Activated CD4-positive, alpha-beta T cell treated with anti-CD3 and anti-CD28 coated beads, Interleukin-2, amount 50 U/mL, for 24 hours (primary cell): ENCODE results near the gene MROH8.

Source experiments
- DNase-seq, 2 donors: peaks; one replicate each; pipeline ENCODE4 v3.0.0-alpha.2; 2020; ENCODE audit warnings: low read depth in 1 of 2, low spot score in 1 of 2

The MROH8 gene

DNA sequence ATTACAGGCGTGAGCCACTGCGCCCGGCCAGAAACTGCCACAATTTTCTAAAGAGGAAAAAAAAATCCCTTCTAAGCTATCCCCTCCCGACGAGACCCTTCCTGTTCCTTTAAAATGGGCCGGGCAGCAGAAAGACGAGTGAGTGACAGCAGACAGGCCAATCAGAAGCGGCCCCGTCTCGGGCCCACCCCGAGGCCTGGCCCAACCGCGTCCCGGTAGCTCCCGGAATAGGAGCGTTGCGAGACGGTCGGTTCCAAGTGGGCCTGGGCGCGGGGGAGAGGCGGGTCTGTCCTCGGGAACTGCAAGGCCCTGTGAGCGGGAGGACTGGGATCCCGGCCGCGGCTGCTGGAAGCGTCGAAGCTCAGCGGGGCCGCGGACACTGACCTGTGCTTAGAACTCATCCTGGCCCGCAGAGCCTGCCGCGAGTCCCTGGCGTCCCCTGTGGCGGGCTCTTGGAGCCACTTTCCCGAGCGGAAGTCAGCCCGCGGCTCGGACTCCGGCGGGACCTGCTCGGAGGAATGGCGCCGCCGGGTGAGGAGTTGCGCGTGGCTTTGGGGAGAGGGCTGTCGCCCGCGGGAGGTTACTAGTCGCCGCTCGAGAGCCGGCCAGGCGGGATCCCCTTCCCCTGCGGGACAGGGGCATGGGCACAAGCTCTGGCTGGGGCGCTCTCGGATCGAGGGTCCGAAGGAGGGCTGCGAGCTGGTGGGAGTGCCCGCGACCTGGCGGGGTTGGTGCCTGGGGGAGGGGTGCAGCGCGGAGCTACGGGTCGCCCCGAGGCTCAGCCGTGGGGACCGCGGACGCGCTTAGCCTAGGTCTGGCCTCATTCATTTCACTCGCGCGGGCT lies at the start of gene MROH8, which contains the start of gene RPN2:
Gene MROH8 (minus strand): TSS at position 710 of the 844 bp plus-strand sequence.
Gene RPN2 (plus strand): TSS at position 492 of the 844 bp plus-strand sequence. CDS start 27 bp downstream, at position 519.
- peak; percentile 84 to 93 for DNase-seq

DNA sequence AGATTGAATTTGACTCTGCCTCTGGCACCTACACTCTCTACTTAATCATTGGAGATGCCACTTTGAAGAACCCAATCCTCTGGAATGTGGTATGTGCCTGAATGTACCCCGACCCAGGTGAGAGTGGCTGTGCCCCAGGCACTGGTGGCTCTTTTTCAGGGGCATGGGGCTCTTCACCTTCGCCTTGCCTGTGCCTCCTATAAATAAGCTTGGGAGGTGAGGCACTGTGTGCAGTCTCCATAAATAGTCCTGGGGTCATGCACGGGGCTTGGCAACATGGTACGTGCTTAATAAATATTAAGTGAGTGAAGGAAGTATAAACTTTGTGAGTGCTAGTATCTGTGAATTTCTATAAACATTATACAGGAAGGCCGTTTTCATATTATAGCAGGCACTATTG lies 49.3 kb upstream of the MROH8 start:
- DNase-seq: no peak

DNA sequence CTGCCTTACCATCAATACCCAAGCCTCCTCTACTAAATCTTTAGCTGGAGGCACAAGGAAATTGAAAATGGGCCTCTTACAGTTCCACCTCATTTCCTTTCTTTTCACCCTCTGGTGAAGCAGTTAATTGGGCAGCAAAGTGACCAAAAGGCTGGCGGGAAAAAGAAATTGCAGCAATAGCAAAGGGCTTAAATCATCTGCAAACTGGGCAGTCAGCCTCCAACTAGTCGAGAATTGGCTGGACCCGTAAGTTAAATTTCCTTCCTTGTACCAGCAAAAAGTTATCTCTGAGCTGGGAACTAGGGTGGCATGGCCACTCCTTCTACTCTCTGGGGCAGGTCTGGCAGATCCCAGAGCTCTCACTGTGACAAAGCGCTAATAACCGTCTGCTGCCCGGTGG lies 48.7 kb upstream of the MROH8 start:
- DNase-seq: no peak

DNA sequence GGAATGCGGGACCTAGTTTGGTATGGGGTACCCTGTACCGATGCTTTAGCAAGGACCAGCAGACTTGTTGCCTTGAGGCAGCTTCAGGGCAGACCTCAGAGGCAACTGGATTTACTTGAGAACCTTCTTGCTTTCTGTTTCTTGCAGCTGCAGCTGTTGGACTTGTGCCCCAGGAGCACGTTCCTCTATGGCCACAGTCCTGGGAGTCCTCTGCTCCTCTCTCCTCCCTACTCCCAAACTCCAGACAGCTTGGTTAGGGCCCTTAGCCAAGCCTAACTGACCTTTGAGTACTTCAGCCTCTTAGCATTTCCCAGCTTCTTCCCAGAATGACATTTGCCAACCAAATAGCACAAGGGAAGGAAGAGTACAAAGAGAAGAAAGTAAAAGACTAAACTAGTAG lies 47.5 kb upstream of the MROH8 start:
- DNase-seq: no peak

DNA sequence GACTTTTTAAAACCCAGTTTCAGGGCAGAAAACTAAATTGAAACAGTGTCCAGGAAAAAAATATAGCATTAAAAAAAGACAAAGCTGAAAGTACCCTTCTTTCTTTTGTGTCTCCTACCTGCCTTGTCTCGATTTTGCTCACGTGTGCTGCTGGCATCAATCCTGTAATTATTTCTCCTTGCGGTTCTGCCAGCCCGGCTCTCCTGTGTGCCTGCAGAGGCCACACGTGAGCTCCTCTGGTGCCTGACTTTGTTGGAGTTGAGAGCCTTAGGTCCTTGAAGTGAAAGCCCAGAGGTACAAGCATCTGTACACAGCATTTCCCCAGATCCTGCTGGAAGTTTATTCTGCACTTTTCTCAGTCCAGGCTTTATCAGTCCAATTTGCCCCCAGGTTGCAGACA lies 45.8 kb upstream of the MROH8 start:
- DNase-seq: no peak

DNA sequence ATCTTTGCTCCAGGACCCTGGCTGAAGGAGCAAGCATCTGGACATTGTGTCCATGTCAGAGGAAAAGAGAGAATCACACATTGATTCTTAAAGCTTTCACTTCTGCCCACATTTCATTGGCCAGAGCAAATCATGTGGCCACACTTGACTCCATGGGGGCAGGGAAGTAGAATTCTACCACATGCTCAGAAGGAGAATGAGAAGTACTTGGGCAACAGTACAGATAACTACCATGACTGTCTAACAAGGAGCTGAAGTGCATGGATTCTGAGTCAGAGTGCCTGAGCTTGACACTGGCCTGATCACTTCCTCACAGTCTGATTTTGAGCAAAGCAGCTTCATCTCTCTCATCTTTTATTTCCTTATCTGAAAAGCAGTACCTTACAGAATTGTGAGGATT lies 43.7 kb upstream of the MROH8 start:
- DNase-seq: no peak

DNA sequence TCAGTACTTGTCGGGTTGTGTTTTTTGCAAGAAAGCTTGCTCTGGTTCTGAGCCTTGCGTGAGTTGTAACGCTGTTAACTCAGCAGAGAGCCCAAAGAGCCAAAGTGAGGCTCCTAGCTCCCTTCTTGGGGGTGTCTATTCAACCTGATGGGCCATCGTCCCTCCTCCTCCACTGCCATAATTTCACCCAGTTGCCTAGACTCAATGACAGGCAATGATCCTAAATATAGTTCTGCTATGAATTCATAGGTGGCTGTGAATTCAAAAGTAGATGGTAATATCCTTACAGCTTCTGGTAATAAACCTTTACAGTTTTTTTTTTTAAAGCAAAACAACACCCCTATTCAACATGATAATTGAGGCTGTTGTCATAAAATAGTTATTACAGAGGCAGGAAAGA lies 42.7 kb upstream of the MROH8 start:
- DNase-seq: no peak

DNA sequence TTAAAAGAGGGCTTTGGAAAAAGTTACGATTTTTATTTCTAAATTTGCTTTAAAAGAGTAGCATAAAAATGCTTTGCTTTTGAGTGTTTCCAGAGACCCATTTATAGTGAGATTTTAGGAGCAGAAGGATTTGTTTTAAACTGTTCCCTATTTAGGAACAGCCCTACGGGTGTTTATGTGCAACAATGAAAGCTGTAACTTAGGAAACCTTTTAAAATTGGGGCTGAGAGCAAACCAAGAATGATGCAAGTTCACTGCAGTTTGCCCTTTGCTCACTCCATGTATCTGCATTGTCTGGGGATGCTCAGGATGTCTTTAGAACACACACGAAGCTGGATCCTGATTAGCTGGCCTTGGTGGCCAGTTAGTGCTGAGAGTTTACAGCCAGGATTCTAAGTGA lies 41.4 kb upstream of the MROH8 start:
- DNase-seq: no peak

DNA sequence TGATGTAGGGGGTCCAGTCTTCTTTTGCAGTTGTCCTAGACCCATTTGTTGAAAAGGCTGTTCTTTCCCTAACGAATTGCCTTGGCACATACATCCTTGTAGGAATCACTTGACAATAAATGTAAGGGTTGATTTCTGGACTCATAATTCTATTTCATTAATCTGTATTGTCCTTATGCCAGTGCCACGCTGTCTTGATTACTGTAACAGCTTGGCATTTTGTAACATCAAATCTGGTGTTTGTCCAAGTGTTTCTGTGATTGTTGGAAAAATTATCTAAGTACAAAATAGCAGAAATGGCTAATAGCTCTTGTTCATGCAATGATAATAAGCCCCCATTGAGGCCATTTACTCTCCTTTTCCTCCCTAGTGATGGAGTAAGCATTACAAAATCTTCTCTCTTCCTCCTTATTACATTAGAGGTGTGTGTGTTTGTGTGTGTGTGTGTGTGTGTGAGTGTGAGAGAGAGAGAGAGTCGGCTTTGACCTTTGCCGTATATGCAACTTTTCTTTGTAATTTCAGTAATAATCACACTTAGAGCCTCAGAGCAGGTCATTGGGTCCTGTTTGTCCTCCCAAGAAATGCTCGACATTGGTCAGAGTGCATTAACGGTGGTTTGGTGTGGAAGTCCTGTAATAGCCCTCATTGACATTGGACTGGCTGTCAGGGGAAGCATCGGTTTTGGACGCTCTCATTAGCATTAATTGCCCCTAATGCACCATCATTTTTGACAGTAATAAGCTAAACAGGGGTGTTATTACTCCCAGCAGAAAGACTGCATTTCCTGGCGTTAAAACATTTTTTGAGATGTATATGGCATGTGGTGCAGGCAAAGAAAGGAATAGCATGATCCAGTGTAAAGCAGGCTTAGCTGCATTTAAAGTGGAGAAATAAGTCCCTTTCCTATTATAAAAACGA lies 40.7 kb upstream of the MROH8 start:
- DNase-seq: no peak

DNA sequence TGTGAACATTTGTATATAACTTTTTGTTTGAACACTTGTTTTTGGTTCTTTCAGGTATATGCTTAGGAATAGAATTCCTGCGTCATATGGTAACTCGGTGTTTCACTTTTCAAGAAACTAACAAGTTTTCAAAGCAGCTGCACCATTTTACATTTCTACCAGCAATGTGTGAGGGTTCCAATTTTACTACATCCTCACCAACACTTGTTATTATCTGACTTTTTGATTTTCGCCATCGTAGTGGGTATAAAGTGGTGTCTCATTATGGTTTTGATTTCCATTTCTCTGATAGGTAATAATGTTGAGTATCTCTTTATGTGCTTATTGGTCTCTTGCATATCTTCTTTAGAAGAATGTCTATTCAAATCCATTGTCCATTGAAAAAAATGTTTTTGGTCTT lies 39.6 kb upstream of the MROH8 start:
- DNase-seq: no peak

DNA sequence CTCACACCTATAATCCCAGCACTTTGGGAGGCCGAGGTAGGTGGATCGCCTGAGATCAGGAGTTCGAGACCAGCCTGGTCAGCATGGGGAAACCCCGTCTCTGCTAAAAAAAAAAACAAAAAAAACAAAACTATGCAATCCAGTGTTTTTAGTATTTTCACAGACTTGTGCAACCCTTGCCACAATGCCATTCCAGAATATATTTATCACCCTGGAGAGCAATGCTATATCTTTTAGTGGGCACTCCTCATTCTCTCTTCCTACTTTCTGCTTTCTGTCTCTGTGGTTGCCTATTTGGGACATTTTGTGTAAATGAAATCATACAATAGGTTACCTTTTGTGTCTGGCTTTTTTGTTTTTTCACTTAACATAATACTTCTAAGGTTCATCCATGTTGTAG lies 39.1 kb upstream of the MROH8 start:
- no peak for DNase-seq

DNA sequence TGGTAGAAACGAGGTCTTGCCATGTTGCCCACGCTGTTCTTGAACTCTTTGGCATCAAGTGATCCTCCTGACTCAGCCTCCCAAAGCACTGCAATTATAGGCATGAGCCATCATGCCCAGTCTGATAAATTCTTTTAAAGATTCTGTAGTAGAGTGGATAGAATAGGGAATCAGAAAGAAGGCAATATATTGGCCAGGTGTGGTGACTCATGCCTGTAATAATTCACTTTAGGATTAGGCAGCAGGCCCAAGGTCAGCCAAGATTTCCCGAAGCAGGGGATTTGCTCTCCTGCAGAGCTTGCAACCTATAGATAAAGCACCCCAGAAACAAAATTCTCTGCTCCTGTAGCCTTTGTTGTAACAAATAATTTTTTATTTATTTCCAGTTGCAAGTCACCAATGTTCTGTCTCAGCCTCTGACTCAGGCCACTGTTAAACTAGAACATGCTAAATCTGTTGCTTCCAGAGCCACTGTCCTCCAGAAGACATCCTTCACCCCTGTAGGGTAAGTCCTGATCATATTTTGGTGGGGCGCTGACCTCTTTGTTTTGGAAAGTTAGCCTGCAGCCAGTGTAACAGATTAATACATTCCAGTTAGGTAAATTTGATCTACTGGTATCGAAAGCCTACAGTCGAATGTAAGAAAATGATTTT lies 30.4 kb upstream of the MROH8 start:
- DNase-seq: no peak

DNA sequence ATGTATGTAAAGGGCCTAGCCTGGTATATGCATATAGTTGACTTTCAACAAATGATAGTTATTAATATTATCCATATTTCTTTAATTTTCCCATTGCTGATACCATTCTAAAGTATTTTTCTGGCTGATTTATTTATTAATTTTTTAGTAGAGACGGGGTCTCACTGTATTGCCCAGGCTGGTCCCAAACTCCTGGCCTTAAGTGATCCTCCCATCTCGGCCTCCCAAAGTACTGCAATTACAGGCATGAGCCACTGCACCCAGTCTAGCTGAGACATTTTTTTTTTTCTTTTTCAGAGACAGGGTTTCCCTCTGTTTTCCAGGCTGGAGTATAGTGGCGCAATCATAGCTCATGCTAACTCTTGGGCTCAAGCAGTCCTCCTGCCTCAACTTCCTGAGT lies 29.8 kb upstream of the MROH8 start:
- DNase-seq: no peak

DNA sequence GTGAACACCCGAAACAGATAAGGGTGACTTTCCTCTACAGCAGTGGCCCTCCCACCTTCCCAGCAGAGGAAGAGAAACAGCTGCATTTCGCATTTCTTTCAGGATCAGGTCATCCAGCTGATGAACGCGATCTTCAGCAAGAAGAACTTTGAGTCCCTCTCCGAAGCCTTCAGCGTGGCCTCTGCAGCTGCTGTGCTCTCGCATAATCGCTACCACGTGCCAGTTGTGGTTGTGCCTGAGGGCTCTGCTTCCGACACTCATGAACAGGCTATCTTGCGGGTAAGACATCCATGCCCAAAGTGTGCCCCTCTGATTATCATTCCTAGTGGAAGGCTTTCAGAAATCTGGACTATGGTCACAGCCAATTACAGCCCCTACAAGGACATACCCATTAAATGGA lies 27.8 kb upstream of the MROH8 start:
- DNase-seq: no peak

DNA sequence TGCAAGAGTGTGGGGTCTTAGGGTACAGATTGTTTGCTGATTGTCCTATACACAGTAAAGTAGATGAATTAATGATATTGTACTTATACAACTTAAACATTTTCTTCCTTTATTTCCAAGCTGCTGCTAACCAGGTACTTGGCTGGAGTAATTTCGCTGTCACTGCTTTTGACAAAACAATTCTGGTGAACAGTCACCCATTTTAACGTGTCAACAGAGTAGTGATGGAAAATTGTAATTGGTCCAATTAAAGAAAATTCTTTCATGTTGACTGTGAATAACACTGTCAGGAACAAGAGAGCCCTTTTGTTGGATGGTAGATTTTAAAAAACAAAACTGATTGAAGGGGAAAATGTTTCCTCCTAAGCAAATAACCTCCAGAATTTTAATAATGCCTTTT lies 26.4 kb upstream of the MROH8 start:
- no peak for DNase-seq

DNA sequence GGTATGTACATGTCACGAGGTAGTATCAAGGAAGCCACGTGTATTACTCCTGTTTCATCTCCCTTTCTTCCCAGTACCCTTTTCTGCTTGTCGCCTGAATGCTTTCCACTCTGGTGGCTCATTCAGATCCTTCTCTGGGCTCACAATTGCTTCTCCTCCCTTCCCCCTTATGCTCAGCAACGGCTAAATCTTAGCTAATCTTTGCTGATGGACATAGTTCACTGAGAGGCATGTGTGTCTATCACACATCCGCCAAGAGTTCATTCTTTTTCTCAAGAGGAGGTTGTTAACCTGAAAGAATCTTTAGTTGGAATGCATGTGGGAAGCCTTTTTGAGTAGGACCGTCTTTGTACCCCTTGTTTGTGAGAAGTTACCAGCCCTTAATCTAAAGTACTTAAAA lies 25.8 kb upstream of the MROH8 start:
- DNase-seq: no peak

DNA sequence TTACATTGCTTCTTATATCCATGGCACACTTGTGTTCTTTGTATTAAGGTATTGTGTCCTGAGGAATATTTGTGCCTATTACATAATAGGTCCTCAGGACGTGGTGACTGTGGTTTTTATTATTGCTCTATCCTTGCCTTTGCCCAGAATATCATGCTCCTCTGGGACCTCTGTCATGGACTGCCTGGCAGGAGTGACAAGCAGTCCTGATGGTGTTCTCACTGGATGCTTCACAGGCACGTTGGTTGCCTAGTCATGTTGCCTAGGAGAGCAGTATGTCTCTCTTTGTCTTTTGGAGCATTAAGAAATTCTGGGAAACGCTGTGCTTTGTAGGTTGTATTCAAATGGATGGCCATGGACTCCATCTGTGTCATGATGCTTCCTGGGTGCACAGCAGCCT lies 24.7 kb upstream of the MROH8 start:
- DNase-seq: no peak

DNA sequence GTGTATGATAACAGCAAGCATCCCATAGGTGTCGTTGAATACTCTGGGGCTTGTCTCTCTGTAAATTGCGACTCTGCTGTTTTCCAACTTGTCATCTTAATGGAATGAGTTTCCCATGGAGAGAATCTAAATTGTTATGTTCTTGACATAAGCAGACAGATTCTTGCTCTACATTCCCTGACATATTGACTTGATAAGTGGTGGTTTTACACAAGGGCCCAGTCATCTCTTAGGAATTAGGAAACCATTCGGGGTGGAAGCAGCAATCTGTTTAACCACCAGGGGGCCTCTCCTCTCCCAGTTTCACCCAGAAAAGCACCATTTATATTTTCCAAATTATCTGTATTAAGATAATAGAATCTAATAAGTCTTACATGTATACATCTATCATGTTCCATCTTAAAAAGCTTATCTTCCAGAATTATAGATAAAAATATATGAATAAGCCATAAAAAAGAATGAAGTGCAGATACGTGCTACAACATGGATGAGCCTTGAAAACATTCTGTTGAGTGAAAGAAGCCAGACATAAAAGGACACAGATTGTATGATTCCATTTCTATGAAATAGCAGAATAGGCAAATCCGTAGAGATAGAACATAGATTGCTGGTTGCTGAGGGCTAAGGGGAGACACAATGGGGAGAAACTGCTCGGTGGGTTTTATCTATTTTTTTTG lies 23.1 kb upstream of the MROH8 start:
- DNase-seq: no peak

DNA sequence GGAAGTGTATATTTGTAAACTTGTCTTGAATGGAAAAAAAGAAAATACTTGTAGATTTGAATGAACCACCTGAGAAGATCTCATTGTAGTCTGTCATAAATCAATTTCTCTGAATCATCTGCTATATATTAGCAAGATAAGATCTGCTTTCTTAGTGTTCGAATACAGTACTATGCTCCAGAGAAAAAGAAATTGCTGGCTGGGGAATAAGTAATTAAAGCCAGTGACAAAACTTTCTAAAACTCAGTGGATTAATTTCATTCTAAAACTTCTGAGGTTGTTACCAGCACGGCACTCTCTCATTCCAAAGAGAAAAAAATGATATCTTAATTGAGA lies 22.4 kb upstream of the MROH8 start:
- DNase-seq: no peak

DNA sequence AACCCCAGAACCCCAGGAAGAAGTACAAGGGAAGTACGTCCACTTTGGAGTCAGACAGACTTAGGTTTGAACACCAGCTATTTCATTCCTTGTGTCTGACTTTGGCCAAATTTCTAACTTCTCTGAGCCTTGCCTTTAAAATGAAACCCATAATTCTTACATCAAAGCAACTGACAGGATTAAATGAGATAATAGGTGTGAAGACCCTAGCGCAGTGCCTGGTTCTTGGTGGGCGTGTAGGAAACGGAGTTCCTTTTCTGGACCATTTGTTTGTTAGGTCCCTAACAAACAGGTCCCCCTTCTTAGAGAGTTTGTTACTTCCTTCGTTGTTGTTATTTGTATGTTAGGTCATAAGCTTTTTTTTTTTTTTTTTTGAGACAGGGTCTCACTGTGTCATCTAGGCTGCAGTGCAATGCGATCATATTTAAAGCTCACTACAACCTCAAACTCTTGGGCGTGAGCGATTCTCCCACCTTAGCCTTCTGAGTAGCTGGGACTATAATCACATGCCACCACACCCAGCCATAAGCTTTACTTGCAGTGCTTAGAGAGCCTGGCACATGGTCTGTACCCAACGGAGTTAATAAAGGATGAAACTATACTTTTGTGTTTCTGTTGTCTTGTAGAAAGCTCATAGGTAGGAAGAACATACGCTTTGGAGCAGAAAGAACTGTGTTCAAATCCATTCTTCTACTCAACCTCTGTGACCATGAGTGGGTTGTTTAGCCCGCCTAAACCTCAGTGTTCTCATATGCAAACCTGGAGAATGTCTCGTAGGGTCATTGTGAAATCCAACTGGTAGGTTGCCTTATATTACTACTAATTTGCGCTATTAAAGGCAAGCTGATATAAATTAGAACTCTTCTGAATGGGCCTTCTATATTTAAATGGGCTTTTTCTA lies 21.8 kb upstream of the MROH8 start:
- DNase-seq: no peak
